ENCODE data around the gene PDLIM7. TPM values are rescaled to one million over a fixed set of nuclear protein-coding genes. Genes with fewer than 3 reads are reported as not detected.

PDLIM7 gene
- total RNA-seq, 1 donor from 2014 or later: 118 TPM

- no peak for DNase-seq (ENCODE audit: extremely low spot score in 2 of 2)
Observed at GRCh38 chr5:177475563-177476427, 21.6 kb downstream of the PDLIM7 start.

GRCh38 chr5:177474846-177475562 is 22.4 kb downstream of the PDLIM7 start:
- Histone ChIP-seq H3K4me3 (no peak overlapping the region), H3K9me3 (no peaks in the 10 kb centered on the region), H3K36me3 (no peaks in the 10 kb centered on the region), H3K4me1 (peaks cover 77% of the 10 kb centered on the region), H3K27me3 (no peaks in the 10 kb centered on the region), H3K27ac (peak overlapping the region; percentile 83)
- intact Hi-C loops (cut with DNase I): loop anchor here (2.0 kb wide), 1 partner anchor 22 kb away; the partner anchor contains the start of gene PDLIM7
- DNase-seq (ENCODE audit: extremely low spot score in 2 of 2): no peak
- TF ChIP-seq POLR2AphosphoS5 (IDR thresholded peaks at IDR 0.05; ENCODE audit: insufficient read depth in 1 of 2, low read depth in 1 of 2) (peak in 1 of 2 donors; percentile 14), CTCF (IDR thresholded peaks at IDR 0.05) (no peak)

More at GRCh38 chr5:177475563-177476427, 21.6 kb downstream of the PDLIM7 start:
- H3K9me3 ChIP-seq: no peaks in the 10 kb centered on the region
- no peak overlapping the region for H3K4me3 ChIP-seq
- no peaks in the 10 kb centered on the region for H3K27me3 ChIP-seq
- H3K27ac ChIP-seq: peak overlapping the region; percentile 33
- intact Hi-C loops (cut with DNase I): loop anchor here (2.0 kb wide), 1 partner anchor 21 kb away; the partner anchor contains the start of gene PDLIM7
- TF ChIP-seq POLR2A (IDR thresholded peaks at IDR 0.05): no peak
- TF ChIP-seq POLR2AphosphoS5 (IDR thresholded peaks at IDR 0.05; ENCODE audit: insufficient read depth in 1 of 2, low read depth in 1 of 2): no peak
- TF ChIP-seq CTCF (IDR thresholded peaks at IDR 0.05): no peak
- H3K4me1 ChIP-seq: peaks cover 75% of the 10 kb centered on the region
- no peaks in the 10 kb centered on the region for H3K36me3 ChIP-seq

GRCh38 chr5:177474002-177474476 is 23.4 kb downstream of the PDLIM7 start:
- Histone ChIP-seq H3K36me3 (no peaks in the 10 kb centered on the region), H3K27ac (peak overlapping the region; percentile 83), H3K27me3 (no peaks in the 10 kb centered on the region), H3K9me3 (no peaks in the 10 kb centered on the region), H3K4me3 (peak overlapping the region; percentile 67 to 74), H3K4me1 (peaks cover 77% of the 10 kb centered on the region)
- DNase-seq (ENCODE audit: extremely low spot score in 2 of 2): no peak
- intact Hi-C loops (cut with DNase I): loop anchor here (2.0 kb wide), 1 partner anchor 23 kb away; the partner anchor contains the start of gene PDLIM7
- TF ChIP-seq CTCF (IDR thresholded peaks at IDR 0.05) (no peak), POLR2A (IDR thresholded peaks at IDR 0.05) (no peak), POLR2AphosphoS5 (IDR thresholded peaks at IDR 0.05; ENCODE audit: insufficient read depth in 1 of 2, low read depth in 1 of 2) (no peak)

GRCh38 chr5:177473443-177474001 is 23.9 kb downstream of the PDLIM7 start, which contains the start of gene DBN1:
DBN1 (minus strand) TSS chr5:177473634; CDS start chr5:177473521, 113 bp downstream.
- intact Hi-C loops (cut with DNase I): loop anchor here (2.0 kb wide), 1 partner anchor 23 kb away; the partner anchor contains the start of gene PDLIM7

More at GRCh38 chr5:177473443-177474001, 23.9 kb downstream of the PDLIM7 start, which contains the start of gene DBN1:
- Histone ChIP-seq H3K4me1 (peaks cover 77% of the 10 kb centered on the region), H3K4me3 (peak within 1 kb of the TSS; percentile 67 to 74), H3K9me3 (no peaks in the 10 kb centered on the region), H3K27me3 (no peaks in the 10 kb centered on the region), H3K36me3 (no peaks in the 10 kb centered on the region), H3K27ac (peak within 1 kb of the TSS; percentile 83)
- no peak for DNase-seq (ENCODE audit: extremely low spot score in 2 of 2)
- no peak for TF ChIP-seq CTCF (IDR thresholded peaks at IDR 0.05)
- TF ChIP-seq POLR2AphosphoS5 (IDR thresholded peaks at IDR 0.05; ENCODE audit: insufficient read depth in 1 of 2, low read depth in 1 of 2): peak in 1 of 2 donors; percentile 23

All from vagina (tissue), 2 donors.